ENCODE data around the gene INPP5J. TPM values are rescaled to one million over a fixed set of nuclear protein-coding genes. Genes with fewer than 3 reads are reported as not detected.

The INPP5J gene
- total and polyA plus RNA-seq, 2 experiments from 2014 or later: 4.8 to 14.5 TPM

DNA sequence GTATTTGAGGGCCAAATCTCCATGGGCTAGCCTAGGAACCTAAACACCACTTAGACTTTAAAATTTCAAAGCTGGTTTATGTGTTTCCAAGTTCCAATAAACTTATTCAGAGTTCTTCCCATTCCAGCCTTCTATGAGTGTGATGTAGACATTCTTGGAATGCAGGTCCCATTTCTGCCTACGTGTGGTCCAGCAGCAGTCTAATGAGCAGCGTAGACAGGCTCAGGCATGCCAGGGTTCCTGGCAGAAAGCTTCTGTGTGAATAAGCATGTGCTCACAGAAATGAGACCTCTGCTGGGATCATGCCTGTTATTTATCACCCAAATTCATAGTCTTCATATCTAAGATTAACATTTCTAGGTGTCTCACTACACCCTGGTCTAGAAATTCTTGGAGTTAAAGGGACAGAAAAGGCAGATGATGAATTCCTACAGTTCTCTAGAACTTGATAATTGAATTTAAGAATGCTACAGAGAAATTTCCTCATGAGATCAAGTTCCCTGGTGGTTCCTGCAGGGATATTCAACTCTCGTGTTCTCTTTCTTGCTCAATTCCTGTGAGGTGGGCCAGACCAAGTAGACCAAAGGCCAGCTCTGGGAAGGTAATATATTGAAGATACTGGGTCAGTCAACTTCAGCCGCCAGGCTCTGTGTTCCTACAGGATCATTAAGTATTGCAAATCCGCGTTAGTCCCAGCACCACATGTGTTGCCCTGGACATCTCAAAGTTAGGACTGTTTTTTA, 54.8 kb downstream of the INPP5J start:
- H3K79me2 ChIP-seq (replicated peaks; ENCODE audit: insufficient read depth): peaks cover 8% of the 10 kb centered on the region
- DNase-seq (ENCODE audit: low spot score): no peak
- TF ChIP-seq EZH2 (IDR thresholded peaks at IDR 0.05; ENCODE audit: low read depth, unreplicated experiment): no peak
- no peak for TF ChIP-seq STAT1 (IDR thresholded peaks at IDR 0.05; ENCODE audit: unreplicated experiment)
- no peak for TF ChIP-seq ZNF331 (CRISPR knock-in tag; IDR thresholded peaks at IDR 0.05; ENCODE audit: low read depth)
- TF ChIP-seq, protein P1, sequence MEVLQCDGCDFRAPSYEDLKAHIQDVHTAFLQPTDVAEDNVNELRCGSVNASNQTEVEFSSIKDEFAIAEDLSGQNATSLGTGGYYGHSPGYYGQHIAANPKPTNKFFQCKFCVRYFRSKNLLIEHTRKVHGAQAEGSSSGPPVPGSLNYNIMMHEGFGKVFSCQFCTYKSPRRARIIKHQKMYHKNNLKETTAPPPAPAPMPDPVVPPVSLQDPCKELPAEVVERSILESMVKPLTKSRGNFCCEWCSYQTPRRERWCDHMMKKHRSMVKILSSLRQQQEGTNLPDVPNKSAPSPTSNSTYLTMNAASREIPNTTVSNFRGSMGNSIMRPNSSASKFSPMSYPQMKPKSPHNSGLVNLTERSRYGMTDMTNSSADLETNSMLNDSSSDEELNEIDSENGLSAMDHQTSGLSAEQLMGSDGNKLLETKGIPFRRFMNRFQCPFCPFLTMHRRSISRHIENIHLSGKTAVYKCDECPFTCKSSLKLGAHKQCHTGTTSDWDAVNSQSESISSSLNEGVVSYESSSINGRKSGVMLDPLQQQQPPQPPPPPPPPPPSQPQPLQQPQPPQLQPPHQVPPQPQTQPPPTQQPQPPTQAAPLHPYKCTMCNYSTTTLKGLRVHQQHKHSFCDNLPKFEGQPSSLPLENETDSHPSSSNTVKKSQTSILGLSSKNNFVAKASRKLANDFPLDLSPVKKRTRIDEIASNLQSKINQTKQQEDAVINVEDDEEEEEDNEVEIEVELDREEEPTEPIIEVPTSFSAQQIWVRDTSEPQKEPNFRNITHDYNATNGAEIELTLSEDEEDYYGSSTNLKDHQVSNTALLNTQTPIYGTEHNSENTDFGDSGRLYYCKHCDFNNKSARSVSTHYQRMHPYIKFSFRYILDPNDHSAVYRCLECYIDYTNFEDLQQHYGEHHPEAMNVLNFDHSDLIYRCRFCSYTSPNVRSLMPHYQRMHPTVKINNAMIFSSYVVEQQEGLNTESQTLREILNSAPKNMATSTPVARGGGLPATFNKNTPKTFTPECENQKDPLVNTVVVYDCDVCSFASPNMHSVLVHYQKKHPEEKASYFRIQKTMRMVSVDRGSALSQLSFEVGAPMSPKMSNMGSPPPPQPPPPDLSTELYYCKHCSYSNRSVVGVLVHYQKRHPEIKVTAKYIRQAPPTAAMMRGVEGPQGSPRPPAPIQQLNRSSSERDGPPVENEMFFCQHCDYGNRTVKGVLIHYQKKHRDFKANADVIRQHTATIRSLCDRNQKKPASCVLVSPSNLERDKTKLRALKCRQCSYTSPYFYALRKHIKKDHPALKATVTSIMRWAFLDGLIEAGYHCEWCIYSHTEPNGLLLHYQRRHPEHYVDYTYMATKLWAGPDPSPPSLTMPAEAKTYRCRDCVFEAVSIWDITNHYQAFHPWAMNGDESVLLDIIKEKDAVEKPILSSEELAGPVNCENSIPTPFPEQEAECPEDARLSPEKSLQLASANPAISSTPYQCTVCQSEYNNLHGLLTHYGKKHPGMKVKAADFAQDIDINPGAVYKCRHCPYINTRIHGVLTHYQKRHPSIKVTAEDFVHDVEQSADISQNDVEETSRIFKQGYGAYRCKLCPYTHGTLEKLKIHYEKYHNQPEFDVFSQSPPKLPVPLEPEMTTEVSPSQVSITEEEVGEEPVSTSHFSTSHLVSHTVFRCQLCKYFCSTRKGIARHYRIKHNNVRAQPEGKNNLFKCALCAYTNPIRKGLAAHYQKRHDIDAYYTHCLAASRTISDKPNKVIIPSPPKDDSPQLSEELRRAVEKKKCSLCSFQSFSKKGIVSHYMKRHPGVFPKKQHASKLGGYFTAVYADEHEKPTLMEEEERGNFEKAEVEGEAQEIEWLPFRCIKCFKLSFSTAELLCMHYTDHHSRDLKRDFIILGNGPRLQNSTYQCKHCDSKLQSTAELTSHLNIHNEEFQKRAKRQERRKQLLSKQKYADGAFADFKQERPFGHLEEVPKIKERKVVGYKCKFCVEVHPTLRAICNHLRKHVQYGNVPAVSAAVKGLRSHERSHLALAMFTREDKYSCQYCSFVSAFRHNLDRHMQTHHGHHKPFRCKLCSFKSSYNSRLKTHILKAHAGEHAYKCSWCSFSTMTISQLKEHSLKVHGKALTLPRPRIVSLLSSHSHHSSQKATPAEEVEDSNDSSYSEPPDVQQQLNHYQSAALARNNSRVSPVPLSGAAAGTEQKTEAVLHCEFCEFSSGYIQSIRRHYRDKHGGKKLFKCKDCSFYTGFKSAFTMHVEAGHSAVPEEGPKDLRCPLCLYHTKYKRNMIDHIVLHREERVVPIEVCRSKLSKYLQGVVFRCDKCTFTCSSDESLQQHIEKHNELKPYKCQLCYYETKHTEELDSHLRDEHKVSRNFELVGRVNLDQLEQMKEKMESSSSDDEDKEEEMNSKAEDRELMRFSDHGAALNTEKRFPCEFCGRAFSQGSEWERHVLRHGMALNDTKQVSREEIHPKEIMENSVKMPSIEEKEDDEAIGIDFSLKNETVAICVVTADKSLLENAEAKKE (CRISPR knock-in tag; IDR thresholded peaks at IDR 0.05): no peak
- TF ChIP-seq, protein P2, sequence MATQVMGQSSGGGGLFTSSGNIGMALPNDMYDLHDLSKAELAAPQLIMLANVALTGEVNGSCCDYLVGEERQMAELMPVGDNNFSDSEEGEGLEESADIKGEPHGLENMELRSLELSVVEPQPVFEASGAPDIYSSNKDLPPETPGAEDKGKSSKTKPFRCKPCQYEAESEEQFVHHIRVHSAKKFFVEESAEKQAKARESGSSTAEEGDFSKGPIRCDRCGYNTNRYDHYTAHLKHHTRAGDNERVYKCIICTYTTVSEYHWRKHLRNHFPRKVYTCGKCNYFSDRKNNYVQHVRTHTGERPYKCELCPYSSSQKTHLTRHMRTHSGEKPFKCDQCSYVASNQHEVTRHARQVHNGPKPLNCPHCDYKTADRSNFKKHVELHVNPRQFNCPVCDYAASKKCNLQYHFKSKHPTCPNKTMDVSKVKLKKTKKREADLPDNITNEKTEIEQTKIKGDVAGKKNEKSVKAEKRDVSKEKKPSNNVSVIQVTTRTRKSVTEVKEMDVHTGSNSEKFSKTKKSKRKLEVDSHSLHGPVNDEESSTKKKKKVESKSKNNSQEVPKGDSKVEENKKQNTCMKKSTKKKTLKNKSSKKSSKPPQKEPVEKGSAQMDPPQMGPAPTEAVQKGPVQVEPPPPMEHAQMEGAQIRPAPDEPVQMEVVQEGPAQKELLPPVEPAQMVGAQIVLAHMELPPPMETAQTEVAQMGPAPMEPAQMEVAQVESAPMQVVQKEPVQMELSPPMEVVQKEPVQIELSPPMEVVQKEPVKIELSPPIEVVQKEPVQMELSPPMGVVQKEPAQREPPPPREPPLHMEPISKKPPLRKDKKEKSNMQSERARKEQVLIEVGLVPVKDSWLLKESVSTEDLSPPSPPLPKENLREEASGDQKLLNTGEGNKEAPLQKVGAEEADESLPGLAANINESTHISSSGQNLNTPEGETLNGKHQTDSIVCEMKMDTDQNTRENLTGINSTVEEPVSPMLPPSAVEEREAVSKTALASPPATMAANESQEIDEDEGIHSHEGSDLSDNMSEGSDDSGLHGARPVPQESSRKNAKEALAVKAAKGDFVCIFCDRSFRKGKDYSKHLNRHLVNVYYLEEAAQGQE (IDR thresholded peaks at IDR 0.05; ENCODE audit: unreplicated experiment): no peak
- ATAC-seq: no peak
- Mint-ChIP-seq H3K27ac (no peak overlapping the region), H3K36me3 (ENCODE audit: low read depth) (peaks cover 13% of the 10 kb centered on the region; the same call in 2 of the 3 replicates), H3K9me3 (peaks cover 5% of the 10 kb centered on the region), H3K4me3 (no peak overlapping the region), H3K27me3 (ENCODE audit: insufficient read depth, low read depth, poor library complexity) (no peaks in the 10 kb centered on the region), H3K4me1 (no peaks in the 10 kb centered on the region)
- H2AFZ ChIP-seq: no peak overlapping the region
- no peak overlapping the region for H3K4me2 ChIP-seq
- H3K36me3 ChIP-seq (ENCODE audit: insufficient read depth): no peaks in the 10 kb centered on the region
- no peak overlapping the region for H3K27ac ChIP-seq (ENCODE audit: low read depth)
- no peak overlapping the region for H3K4me3 ChIP-seq
- H3K9me2 ChIP-seq (ENCODE audit: insufficient read depth): no peaks in the 10 kb centered on the region
- H3K4me1 ChIP-seq (ENCODE audit: insufficient read depth): no peaks in the 10 kb centered on the region
- H3K27me3 ChIP-seq (ENCODE audit: insufficient read depth): no peaks in the 10 kb centered on the region
- H3F3A ChIP-seq (replicated peaks; ENCODE audit: low read depth): no peaks in the 10 kb centered on the region
- H4K20me1 ChIP-seq (replicated peaks; ENCODE audit: insufficient read depth): no peaks in the 10 kb centered on the region

Data from GM23338 (cell line).